Kidney (tissue), 14 donors: ENCODE measurements around the gene IGFBP6. TPM values are rescaled to one million over a fixed set of nuclear protein-coding genes. Genes with fewer than 3 reads are reported as not detected.
A peak's percentile ranks its signal among the peaks of the same experiment; 100 is the strongest.

Source experiments
- DNase-seq, 5 donors: peaks; one replicate each; pipeline ENCODE4 v3.0.0-alpha.2; 2013 to 2020
- FAIRE-seq: peaks from 2 replicates; lab custom pipeline; 2012; peaks lifted over from hg19 to GRCh38; lab: Jason Lieb, UNC
- H3K27ac ChIP-seq, 2 donors: one replicate each; pipeline ENCODE4 v1.7.0; 2013; ENCODE audit warnings: low read depth in 2 of 2, low read length in 2 of 2, inconsistent platforms in 1 of 2
- H3K27me3 ChIP-seq: one replicate; pipeline ENCODE4 v1.7.1; 2013; ENCODE audit warnings: low read length, inconsistent platforms; ENCODE audit not compliant: control insufficient read depth, insufficient read depth
- H3K36me3 ChIP-seq, 3 donors: one replicate each; pipeline versions ENCODE4 v1.7.0 to v1.7.1; 2013; ENCODE audit warnings: low read length in 3 of 3, control low read depth in 1 of 3, inconsistent platforms in 1 of 3; ENCODE audit not compliant: insufficient read depth in 3 of 3, control insufficient read depth in 2 of 3
- H3K4me1 ChIP-seq, 3 donors: one replicate each; pipeline versions ENCODE4 v1.7.0 to v1.7.1; 2013; ENCODE audit warnings: low read length in 3 of 3, inconsistent platforms in 1 of 3, low read depth in 1 of 3; ENCODE audit not compliant: control insufficient read depth in 2 of 3, insufficient read depth in 2 of 3
- H3K4me3 ChIP-seq, 3 donors: one replicate each; pipeline versions ENCODE4 v1.7.0 to v1.8.1; 2013; ENCODE audit warnings: low read length in 3 of 3, control low read depth in 1 of 3, inconsistent platforms in 1 of 3
- H3K9ac ChIP-seq, 3 donors: one replicate each; pipeline versions ENCODE4 v1.7.0 to v1.7.1; 2013; ENCODE audit warnings: low read length in 3 of 3, control low read depth in 1 of 3, inconsistent platforms in 1 of 3
- H3K9me3 ChIP-seq, 3 donors: one replicate each; pipeline versions ENCODE4 v1.7.0 to v1.7.1; 2013; ENCODE audit warnings: low read length in 3 of 3, control low read depth in 1 of 3, inconsistent platforms in 1 of 3; ENCODE audit not compliant: control insufficient read depth in 2 of 3, insufficient read depth in 1 of 3
- CTCF ChIP-seq: IDR thresholded peaks from 3 replicates; pipeline ENCODE4 v1.5.1; 2012; ENCODE audit warnings: mild to moderate bottlenecking, moderate library complexity, borderline replicate concordance; ENCODE audit not compliant: insufficient read depth; ENCODE audit errors: extremely low read depth
- intact Hi-C: fragments of 100-400 bp; cut with DNase I; formaldehyde crosslinking; loops from one replicate; pipeline ENCODE4 v1.11.1; 2022
- polyA plus RNA-seq: library from polyadenylated mRNA; stranded (reverse); fragments of 350-450 nt; fragmentation: Illumina TruSeq; extraction: RNeasy Lipid Tissue Mini Kit (QIAGEN cat#74804); gene quantifications from one replicate; pipeline ENCODE4 v1.2.3, GENCODE V29; 2014; ENCODE audit warnings: low read depth, low replicate concordance; ENCODE audit not compliant: insufficient read depth
- total RNA-seq: library from RNA; stranded (reverse); fragmentation: NEBNext Ultra II Directional; extraction: Animal tissue kit (Norgen Biotek cat#: 25700); gene quantifications from one replicate; pipeline ENCODE4 v1.2.1, GENCODE V29; 2021
- donor health status: control.
- donor health status: control.
- donor health status: control.
- donor health status: control.
- donor health status: control.
- donor health status: DM: yes; HTN: yes; CAD: no.
- donor health status: Normal renal cell carcinoma (clear cell type).

Gene IGFBP6
- total and polyA plus RNA-seq, 2 donors from 2014 or later, result 57.3 to 203 TPM

DNA sequence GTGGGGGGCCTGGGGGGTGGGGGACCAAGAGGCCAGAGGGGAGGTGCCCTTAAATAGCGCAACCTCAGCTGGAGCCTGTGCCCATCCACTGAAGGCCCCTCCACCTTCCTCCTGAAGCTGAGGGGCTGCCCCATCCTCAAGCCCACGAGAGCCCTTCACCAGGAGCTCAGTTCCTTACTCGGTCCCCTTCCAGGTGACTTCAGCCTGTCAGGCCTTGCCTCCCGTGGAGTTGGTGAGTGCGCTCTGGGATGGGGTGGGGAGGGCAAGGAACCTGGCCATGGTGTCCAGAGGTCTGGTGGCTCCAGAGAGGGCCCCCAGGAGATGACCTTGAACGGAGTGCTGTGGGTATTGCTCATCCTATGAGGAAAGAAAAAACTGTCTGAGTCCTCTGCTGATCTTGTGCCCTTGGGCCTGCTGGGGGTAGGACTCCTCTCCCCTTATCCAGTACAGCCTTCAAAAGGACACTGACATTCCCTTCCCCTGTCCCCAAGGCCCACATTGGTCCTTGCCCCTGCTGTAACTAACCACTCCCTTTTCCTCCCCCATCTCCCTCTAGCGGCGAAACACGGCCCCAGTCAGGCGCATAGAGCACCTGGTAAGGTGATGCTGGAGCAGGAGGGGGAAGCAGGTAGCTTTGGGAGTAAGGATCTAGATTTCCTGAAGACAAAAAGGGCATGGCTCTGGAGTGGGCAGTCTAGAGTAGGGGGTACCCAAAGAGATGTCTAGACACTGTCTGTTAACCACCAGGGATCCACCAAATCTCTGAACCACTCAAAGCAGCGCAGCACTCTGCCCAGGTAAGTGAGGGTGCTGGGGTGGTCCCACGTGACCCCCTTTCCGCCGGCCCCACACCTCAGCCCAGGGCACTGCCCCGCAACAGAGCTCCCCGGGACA lies 44.0 kb upstream of the IGFBP6 start:
- peak; percentile 72 for TF ChIP-seq CTCF

DNA sequence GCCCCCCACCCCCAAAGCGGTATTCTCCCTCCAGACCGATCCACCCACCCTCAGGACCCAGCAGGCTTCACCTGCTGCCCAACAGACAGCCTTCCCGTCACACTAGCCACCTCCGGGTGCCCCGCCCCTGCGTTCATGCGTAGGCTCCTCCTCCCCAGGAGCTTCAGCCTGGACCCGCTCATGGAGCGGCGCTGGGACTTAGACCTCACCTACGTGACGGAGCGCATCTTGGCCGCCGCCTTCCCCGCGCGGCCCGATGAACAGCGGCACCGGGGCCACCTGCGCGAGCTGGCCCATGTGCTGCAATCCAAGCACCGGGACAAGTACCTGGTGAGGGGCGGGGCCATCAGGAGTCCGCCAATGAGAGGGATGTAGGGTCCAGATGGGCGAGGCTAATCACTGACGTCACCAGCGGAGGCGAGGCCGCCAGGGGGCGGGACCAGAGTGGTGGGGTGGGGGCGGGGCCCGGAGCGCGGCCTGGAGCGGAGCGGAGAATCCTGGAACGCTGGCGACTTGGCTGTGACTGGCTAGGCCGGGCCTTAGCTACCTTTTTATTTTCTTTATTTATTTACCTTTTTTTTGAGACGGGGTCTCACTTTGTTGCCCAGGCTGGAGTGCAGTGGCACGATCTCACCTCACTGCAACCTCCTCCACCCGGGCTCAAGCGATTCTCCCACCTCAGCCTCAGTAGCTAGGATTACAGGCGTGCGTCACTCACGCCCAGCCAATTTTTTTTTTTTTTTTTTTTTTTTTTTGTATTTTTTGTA lies 43.2 kb upstream of the IGFBP6 start:
- Histone ChIP-seq H3K9me3 (no peaks in the 10 kb centered on the region), H3K36me3 (peaks cover 0 to 22% (median 12%) of the 10 kb centered on the region in 3 donors), H3K27me3 (no peaks in the 10 kb centered on the region), H3K27ac (peak overlapping the region; percentile 95 to 99), H3K9ac (peak overlapping the region; percentile 11 to 60 (median 49)), H3K4me3 (peak overlapping the region; percentile 55 to 66 (median 57)), H3K4me1 (peaks cover 9 to 51% (median 39%) of the 10 kb centered on the region in 3 donors)
- FAIRE-seq, result peak; percentile 17
- peak; percentile 97 to 98 (median 98) for DNase-seq
- no peak for TF ChIP-seq CTCF
- intact Hi-C loops, result no loop called here

More for the DNA sequence above, 44.0 kb upstream of the IGFBP6 start:
- Histone ChIP-seq H3K9me3 (no peaks in the 10 kb centered on the region), H3K27ac (peak overlapping the region; percentile 95 to 99), H3K9ac (peak overlapping the region in 2 of 3 donors; percentile 49 to 60), H3K4me1 (peaks cover 13 to 59% (median 47%) of the 10 kb centered on the region in 3 donors), H3K4me3 (peak overlapping the region; percentile 55 to 66 (median 57)), H3K27me3 (no peaks in the 10 kb centered on the region), H3K36me3 (peaks cover 0 to 22% (median 12%) of the 10 kb centered on the region in 3 donors)
- DNase-seq, result peak; percentile 76 to 90 (median 84)
- no peak for FAIRE-seq
- intact Hi-C loops, result no loop called here

DNA sequence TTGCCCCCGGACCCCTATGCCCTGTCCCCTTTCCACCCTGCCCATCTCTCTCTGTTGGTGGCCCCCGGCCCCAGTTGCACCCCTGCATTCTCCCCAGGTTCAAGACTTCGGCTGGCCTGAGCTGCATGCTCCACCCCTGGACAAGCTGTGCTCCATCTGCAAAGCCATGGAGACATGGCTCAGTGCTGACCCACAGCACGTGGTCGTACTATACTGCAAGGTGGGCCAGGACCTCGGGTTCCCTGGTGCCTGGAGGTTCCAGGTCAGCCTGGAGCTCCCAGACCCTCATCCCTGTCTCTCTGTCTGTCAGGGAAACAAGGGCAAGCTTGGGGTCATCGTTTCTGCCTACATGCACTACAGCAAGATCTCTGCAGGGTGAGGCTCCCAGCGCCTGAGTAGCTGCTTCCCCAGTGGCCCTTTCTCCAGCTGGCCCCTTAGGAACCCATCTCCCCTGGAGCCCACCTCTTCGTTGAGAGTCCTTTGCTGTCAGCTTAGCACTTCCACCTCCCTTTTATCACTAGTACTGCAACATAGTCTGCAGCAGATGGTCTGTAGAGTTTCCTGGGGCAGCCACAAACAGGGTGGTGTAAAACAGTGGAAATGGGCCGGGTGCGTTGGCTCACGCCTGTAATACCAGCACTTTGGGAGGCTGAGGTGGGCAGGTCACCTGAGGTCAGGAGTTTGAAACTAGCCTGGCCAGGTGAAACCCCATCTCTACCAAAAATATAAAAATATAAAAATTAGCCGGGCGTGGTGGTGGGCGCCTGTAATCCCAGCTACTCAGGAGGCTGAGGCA lies 41.8 kb upstream of the IGFBP6 start:
- intact Hi-C loops, result no loop called here
- Histone ChIP-seq H3K27me3 (no peaks in the 10 kb centered on the region), H3K4me3 (no peak overlapping the region), H3K9me3 (no peaks in the 10 kb centered on the region), H3K36me3 (peaks cover 0 to 32% (median 12%) of the 10 kb centered on the region in 3 donors), H3K9ac (peak overlapping the region in 1 of 3 donors; percentile 41), H3K27ac (no peak overlapping the region), H3K4me1 (peaks cover 9 to 39% (median 38%) of the 10 kb centered on the region in 3 donors)
- DNase-seq (peak in 2 of 5 donors; percentile 69 to 76), FAIRE-seq (no peak)
- no peak for TF ChIP-seq CTCF
